ENCODE data around the gene PHIP. TPM values are rescaled to one million over a fixed set of nuclear protein-coding genes. Genes with fewer than 3 reads are reported as not detected.

Gene PHIP
- total and polyA plus RNA-seq, 7 donors: 2.5 to 41.7 (median 31.6) TPM

DNA sequence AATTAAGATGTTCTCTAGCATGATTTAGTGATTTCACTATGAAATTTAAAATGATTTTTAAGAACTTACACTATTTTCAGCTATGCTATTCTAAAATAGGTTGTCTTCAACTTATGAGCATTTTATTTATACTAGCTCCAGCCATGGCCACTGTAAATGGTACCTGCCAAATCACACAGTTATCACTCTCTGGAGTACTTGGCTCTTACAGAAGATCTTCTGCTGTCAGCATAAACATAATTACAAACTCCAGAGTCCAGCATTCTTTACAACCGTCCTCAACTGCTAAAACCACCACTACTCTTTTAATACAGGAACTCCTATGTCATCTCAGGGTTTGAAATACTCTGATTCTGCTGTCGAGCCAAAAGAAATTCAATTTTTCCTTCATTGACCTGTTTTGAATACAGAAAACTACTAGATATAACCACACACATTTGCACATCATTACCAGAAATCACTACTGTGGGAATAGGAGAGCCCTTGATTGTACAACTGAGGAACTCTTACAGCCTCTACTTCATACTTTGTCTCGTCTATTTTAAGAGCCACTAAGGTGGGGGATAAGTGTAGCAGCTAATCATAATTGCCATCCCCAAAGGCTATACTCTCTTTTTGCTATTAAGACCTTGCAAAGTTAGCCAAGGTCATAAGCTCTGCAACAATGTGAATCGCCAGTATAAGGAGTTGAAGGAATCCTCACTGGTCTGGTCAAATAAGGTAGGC, 93.7 kb downstream of the PHIP start:
- no peak overlapping the region for H3K4me3 ChIP-seq
- peaks cover 6 to 99% (median 18%) of the 10 kb centered on the region in 4 donors for H3K36me3 ChIP-seq
- no peaks in the 10 kb centered on the region for H3K9me3 ChIP-seq
- no peak for DNase-seq
- intact Hi-C loops (cut with DNase I): no loop called here
- H3K27ac ChIP-seq: no peak overlapping the region
- no peaks in the 10 kb centered on the region for H3K4me1 ChIP-seq
- TF ChIP-seq POLR2AphosphoS5 (IDR thresholded peaks at IDR 0.05) (no peak), POLR2A (IDR thresholded peaks at IDR 0.05) (no peak), EP300 (IDR thresholded peaks at IDR 0.05) (no peak)
- TF ChIP-seq, protein P1, sequence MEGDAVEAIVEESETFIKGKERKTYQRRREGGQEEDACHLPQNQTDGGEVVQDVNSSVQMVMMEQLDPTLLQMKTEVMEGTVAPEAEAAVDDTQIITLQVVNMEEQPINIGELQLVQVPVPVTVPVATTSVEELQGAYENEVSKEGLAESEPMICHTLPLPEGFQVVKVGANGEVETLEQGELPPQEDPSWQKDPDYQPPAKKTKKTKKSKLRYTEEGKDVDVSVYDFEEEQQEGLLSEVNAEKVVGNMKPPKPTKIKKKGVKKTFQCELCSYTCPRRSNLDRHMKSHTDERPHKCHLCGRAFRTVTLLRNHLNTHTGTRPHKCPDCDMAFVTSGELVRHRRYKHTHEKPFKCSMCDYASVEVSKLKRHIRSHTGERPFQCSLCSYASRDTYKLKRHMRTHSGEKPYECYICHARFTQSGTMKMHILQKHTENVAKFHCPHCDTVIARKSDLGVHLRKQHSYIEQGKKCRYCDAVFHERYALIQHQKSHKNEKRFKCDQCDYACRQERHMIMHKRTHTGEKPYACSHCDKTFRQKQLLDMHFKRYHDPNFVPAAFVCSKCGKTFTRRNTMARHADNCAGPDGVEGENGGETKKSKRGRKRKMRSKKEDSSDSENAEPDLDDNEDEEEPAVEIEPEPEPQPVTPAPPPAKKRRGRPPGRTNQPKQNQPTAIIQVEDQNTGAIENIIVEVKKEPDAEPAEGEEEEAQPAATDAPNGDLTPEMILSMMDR (IDR thresholded peaks at IDR 0.05): no peak
- H3K27me3 ChIP-seq: no peaks in the 10 kb centered on the region
- WGBS, 2 donors: 87 to 88% methylated on average over 4 of the region's 4 CpGs

DNA sequence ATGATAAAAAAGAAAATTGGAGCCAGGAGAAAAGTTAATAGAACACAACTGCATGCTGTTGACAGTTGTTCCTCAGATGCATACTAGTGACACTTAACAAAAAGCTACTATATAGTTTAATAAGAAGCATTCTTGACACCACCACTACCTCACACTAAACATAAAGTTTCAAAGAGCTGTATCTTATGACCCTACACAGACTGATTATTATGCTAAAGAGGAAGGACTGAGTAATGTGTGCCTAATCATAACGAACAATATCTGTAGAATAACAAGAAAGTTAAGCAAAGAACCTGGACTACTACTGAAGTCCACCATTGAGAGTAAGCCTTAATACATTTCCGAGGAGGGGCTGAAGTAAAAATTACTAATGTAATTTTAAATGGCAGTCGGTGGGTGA, 110.9 kb downstream of the PHIP start:
- no peaks in the 10 kb centered on the region for H3K27me3 ChIP-seq
- H3K27ac ChIP-seq: no peak overlapping the region
- 88 to 95% methylated on average over 3 of the region's 3 CpGs for WGBS, 2 donors
- no peaks in the 10 kb centered on the region for H3K9me3 ChIP-seq
- no peak overlapping the region for H3K4me3 ChIP-seq
- no peak for DNase-seq
- TF ChIP-seq, protein P1 (IDR thresholded peaks at IDR 0.05): no peak
- TF ChIP-seq EP300 (IDR thresholded peaks at IDR 0.05) (no peak), POLR2A (IDR thresholded peaks at IDR 0.05) (no peak), POLR2AphosphoS5 (IDR thresholded peaks at IDR 0.05) (no peak)
- intact Hi-C loops (cut with DNase I): no loop called here
- no peaks in the 10 kb centered on the region for H3K4me1 ChIP-seq
- H3K36me3 ChIP-seq: peaks cover 8 to 94% (median 20%) of the 10 kb centered on the region in 4 donors

GRCh38 chr6:78966542-78966941, 111.5 kb downstream of the PHIP start:
- WGBS, 2 donors: 49 to 79% methylated on average over 4 of the region's 4 CpGs
- TF ChIP-seq POLR2AphosphoS5 (IDR thresholded peaks at IDR 0.05) (no peak), EP300 (IDR thresholded peaks at IDR 0.05) (no peak), POLR2A (IDR thresholded peaks at IDR 0.05) (no peak)
- TF ChIP-seq, protein P1 (IDR thresholded peaks at IDR 0.05): no peak
- intact Hi-C loops (cut with DNase I): no loop called here

GRCh38 chr6:78962448-78962847, 115.6 kb downstream of the PHIP start:
- no peaks in the 10 kb centered on the region for H3K9me3 ChIP-seq
- intact Hi-C loops (cut with DNase I): no loop called here
- no peaks in the 10 kb centered on the region for H3K27me3 ChIP-seq
- TF ChIP-seq, protein P1 (IDR thresholded peaks at IDR 0.05): no peak
- TF ChIP-seq EP300 (IDR thresholded peaks at IDR 0.05) (no peak), POLR2AphosphoS5 (IDR thresholded peaks at IDR 0.05) (no peak), POLR2A (IDR thresholded peaks at IDR 0.05) (no peak)
- H3K27ac ChIP-seq: no peak overlapping the region
- no peak overlapping the region for H3K4me3 ChIP-seq
- no peaks in the 10 kb centered on the region for H3K4me1 ChIP-seq
- 100% methylated on average over 1 of the region's 1 CpG for WGBS, 2 donors
- DNase-seq: no peak
- H3K36me3 ChIP-seq: peaks cover 8 to 99% (median 15%) of the 10 kb centered on the region in 4 donors

More at GRCh38 chr6:78966542-78966941, 111.5 kb downstream of the PHIP start:
- no peaks in the 10 kb centered on the region for H3K4me1 ChIP-seq
- DNase-seq: no peak
- no peaks in the 10 kb centered on the region for H3K9me3 ChIP-seq
- peaks cover 8 to 99% (median 21%) of the 10 kb centered on the region in 4 donors for H3K36me3 ChIP-seq
- no peak overlapping the region for H3K27ac ChIP-seq
- no peaks in the 10 kb centered on the region for H3K27me3 ChIP-seq
- H3K4me3 ChIP-seq: no peak overlapping the region
